Measurements from ENCODE around the gene COL27A1.

Gene COL27A1

DNA sequence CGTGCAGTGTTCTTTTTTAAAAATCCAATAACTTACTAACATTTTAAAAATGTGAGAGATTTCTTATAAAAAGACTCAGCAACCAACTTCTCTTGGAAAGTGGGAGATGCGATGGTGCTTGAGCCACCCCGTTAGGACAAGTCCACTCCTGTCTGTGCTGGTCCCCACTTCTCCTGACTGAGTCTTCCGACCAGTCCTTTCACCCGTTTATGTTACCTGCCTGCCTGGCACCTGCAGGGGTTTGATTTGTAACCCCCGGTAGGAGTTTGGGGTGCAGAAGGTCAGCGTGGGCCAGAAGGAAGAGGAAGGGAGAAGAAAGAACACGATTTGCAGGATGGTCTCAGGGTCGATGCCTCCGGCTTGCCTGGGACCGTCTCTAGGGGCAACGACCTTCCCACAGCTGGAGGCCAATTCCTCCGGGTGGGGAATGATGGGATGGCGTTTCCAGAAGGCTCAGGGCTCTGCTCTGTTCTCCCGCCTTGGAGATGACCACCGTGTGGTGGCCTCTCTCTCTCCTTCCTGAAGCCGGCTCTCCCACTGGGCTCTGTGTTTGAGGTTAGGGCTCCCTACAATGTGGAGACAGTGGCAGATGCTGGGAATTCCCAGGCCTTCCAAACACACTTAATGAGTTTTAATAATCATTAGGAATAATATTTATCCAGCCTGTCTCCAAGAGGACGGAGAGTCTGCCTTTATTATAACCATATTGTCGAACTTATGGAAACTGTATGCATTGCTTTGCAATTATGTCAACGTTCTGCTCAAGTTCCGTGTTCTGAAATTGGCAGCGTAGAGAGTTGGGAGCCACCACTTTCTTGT, 14.8 kb downstream of the COL27A1 start:
- H3K36me3 ChIP-seq (ENCODE audit: insufficient read depth, low read length): no peaks in the 10 kb centered on the region
- TF ChIP-seq, protein P1, sequence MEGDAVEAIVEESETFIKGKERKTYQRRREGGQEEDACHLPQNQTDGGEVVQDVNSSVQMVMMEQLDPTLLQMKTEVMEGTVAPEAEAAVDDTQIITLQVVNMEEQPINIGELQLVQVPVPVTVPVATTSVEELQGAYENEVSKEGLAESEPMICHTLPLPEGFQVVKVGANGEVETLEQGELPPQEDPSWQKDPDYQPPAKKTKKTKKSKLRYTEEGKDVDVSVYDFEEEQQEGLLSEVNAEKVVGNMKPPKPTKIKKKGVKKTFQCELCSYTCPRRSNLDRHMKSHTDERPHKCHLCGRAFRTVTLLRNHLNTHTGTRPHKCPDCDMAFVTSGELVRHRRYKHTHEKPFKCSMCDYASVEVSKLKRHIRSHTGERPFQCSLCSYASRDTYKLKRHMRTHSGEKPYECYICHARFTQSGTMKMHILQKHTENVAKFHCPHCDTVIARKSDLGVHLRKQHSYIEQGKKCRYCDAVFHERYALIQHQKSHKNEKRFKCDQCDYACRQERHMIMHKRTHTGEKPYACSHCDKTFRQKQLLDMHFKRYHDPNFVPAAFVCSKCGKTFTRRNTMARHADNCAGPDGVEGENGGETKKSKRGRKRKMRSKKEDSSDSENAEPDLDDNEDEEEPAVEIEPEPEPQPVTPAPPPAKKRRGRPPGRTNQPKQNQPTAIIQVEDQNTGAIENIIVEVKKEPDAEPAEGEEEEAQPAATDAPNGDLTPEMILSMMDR (IDR thresholded peaks at IDR 0.05; ENCODE audit: low read length): no peak
- no peak for TF ChIP-seq EZH2 (IDR thresholded peaks at IDR 0.05; ENCODE audit: borderline replicate concordance, low read length)
- H3K4me3 ChIP-seq (ENCODE audit: low read depth, low read length, poor library complexity, severe bottlenecking): no peak overlapping the region
- H3K27ac ChIP-seq (ENCODE audit: low read depth, low read length, poor library complexity, severe bottlenecking): no peak overlapping the region
- no peak overlapping the region for H2AFZ ChIP-seq (ENCODE audit: low read length)
- no peaks in the 10 kb centered on the region for H3K4me1 ChIP-seq (ENCODE audit: insufficient read depth, low read length, severe bottlenecking)
- no peaks in the 10 kb centered on the region for H4K20me1 ChIP-seq (ENCODE audit: insufficient read depth, low read length)
- no peak overlapping the region for H3K4me2 ChIP-seq (ENCODE audit: low read length)
- H3K27me3 ChIP-seq (ENCODE audit: insufficient read depth, low read length): no peaks in the 10 kb centered on the region
- H3K9ac ChIP-seq (ENCODE audit: low read length): no peak overlapping the region
- no peaks in the 10 kb centered on the region for H3K79me2 ChIP-seq (ENCODE audit: insufficient read depth, low read length)
- H3F3A ChIP-seq (ENCODE audit: insufficient read depth, low read length): no peaks in the 10 kb centered on the region
- H3K9me3 ChIP-seq (ENCODE audit: low read length): no peaks in the 10 kb centered on the region
- H3K9me2 ChIP-seq (ENCODE audit: low read depth, low read length): no peaks in the 10 kb centered on the region

DNA sequence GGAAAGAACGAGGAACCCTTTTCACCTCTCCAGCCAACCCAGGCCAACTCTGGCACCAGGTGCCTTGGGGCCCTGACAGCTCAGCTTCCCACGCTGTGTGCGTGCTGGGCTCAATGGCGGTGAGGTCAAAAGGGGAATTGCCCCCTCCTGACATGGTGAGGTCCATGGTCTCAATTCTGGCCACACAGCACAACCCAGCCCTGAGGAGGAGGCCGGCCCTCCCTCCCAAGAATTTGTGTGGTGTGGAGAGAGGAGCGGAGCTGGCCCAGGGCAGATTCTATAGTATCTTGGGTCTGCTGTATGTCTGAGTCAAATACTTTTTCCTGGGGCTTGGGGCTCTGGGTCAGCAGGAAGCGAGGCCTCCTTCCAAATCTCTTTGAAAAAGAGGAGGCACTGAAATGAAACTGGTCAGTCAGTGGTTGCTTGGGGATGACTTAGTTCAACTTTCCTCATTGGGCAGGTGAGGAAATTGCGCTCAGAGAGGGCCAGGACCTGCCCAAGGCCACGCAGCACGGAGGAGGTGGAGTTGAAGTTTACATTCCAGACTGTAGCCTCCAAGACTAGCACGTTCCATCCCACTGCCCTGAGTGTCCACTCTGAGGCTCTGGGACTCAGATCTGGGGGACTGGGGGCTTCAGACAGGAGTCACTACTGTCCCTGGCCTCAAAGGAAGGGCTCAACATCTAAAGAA, 15.6 kb downstream of the COL27A1 start:
- no peak for TF ChIP-seq EZH2 (IDR thresholded peaks at IDR 0.05; ENCODE audit: borderline replicate concordance, low read length)
- TF ChIP-seq, protein P1 (IDR thresholded peaks at IDR 0.05; ENCODE audit: low read length): no peak
- Histone ChIP-seq H3K4me1 (ENCODE audit: insufficient read depth, low read length, severe bottlenecking) (no peaks in the 10 kb centered on the region), H3K4me3 (ENCODE audit: low read depth, low read length, poor library complexity, severe bottlenecking) (no peak overlapping the region), H2AFZ (ENCODE audit: low read length) (no peak overlapping the region), H3K79me2 (ENCODE audit: insufficient read depth, low read length) (no peaks in the 10 kb centered on the region), H3F3A (ENCODE audit: insufficient read depth, low read length) (no peaks in the 10 kb centered on the region), H3K36me3 (ENCODE audit: insufficient read depth, low read length) (no peaks in the 10 kb centered on the region), H3K27ac (ENCODE audit: low read depth, low read length, poor library complexity, severe bottlenecking) (no peak overlapping the region), H3K9ac (ENCODE audit: low read length) (no peak overlapping the region), H3K9me2 (ENCODE audit: low read depth, low read length) (no peaks in the 10 kb centered on the region), H3K9me3 (ENCODE audit: low read length) (no peaks in the 10 kb centered on the region), H3K4me2 (ENCODE audit: low read length) (no peak overlapping the region), H3K27me3 (ENCODE audit: insufficient read depth, low read length) (no peaks in the 10 kb centered on the region), H4K20me1 (ENCODE audit: insufficient read depth, low read length) (no peaks in the 10 kb centered on the region)

DNA sequence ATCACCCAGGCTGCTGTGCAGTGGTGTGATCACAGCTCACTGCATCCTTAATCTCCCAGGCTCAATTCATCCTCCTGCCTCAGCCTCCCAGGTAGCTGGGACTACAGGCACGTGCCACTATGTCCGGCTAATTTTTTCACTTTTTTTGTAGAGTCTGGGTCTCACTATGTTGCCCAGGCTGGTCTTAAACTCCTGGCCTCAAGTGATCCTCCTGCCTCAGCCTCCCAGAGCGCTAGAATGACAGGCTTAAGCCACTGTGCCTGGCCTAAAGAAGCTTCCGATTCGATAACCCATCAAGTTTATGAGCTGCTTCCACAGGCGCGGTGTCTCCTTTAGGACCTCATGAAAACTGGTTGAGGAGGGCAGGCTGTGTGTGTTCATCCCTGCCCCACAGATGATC, 16.2 kb downstream of the COL27A1 start:
- H3K9me3 ChIP-seq (ENCODE audit: low read length): no peaks in the 10 kb centered on the region
- H3F3A ChIP-seq (ENCODE audit: insufficient read depth, low read length): no peaks in the 10 kb centered on the region
- TF ChIP-seq, protein P1 (IDR thresholded peaks at IDR 0.05; ENCODE audit: low read length): no peak
- no peak for TF ChIP-seq EZH2 (IDR thresholded peaks at IDR 0.05; ENCODE audit: borderline replicate concordance, low read length)
- no peaks in the 10 kb centered on the region for H3K27me3 ChIP-seq (ENCODE audit: insufficient read depth, low read length)
- no peak overlapping the region for H3K27ac ChIP-seq (ENCODE audit: low read depth, low read length, poor library complexity, severe bottlenecking)
- no peaks in the 10 kb centered on the region for H3K4me1 ChIP-seq (ENCODE audit: insufficient read depth, low read length, severe bottlenecking)
- no peak overlapping the region for H3K4me2 ChIP-seq (ENCODE audit: low read length)
- H3K79me2 ChIP-seq (ENCODE audit: insufficient read depth, low read length): no peaks in the 10 kb centered on the region
- no peak overlapping the region for H2AFZ ChIP-seq (ENCODE audit: low read length)
- H3K36me3 ChIP-seq (ENCODE audit: insufficient read depth, low read length): no peaks in the 10 kb centered on the region
- H4K20me1 ChIP-seq (ENCODE audit: insufficient read depth, low read length): no peaks in the 10 kb centered on the region
- no peaks in the 10 kb centered on the region for H3K9me2 ChIP-seq (ENCODE audit: low read depth, low read length)
- no peak overlapping the region for H3K4me3 ChIP-seq (ENCODE audit: low read depth, low read length, poor library complexity, severe bottlenecking)
- no peak overlapping the region for H3K9ac ChIP-seq (ENCODE audit: low read length)

Measured in OCI-LY1 (cell line).